ENCODE data around the gene PARD3.

GRCh38 chr10:34207343-34207742, 607.8 kb downstream of the PARD3 start:
- TF ChIP-seq CTCF (IDR thresholded peaks at IDR 0.05; ENCODE audit: poor library complexity) = no peak
- TF ChIP-seq EZH2 (IDR thresholded peaks at IDR 0.05; ENCODE audit: borderline replicate concordance) = no peak
- no peak for TF ChIP-seq EZH2phosphoT487 (IDR thresholded peaks at IDR 0.05; ENCODE audit: low read depth, severe bottlenecking, unreplicated experiment)
